K562 (cell line): ENCODE data around the gene DHX35. TPM values are rescaled to one million over a fixed set of nuclear protein-coding genes. Genes with fewer than 3 reads are reported as not detected.
A peak's percentile ranks its signal among the peaks of the same experiment; 100 is the strongest.

Experiments
- ARID3B ChIP-seq: fragments of 250-450 bp; sonication (Bioruptor Pico); IDR thresholded peaks from 2 replicates; pipeline ENCODE4 v1.4.0; 2020; ENCODE audit warnings: borderline replicate concordance
- CBFA2T2 ChIP-seq: fragments of 450-650 bp; conservative IDR thresholded peaks from 2 replicates; pipeline ENCODE4 v1.6.1; 2017; ENCODE audit warnings: mild to moderate bottlenecking
- FOXA3 ChIP-seq, 2 experiments: fragments of 450-650 bp in 1 of 2; sonication (generic) in 1 of 2; formaldehyde crosslinking; IDR thresholded peaks in 1 of 2; conservative IDR thresholded peaks in 1 of 2; 2 replicates each; pipeline versions ENCODE4 v1.4.0 to v1.8.0; 2020 to 2022; ENCODE audit warnings: mild to moderate bottlenecking in 2 of 2, missing genetic modification reagents in 1 of 2
- FOXP1 ChIP-seq: sonication (generic); formaldehyde crosslinking; IDR thresholded peaks from 2 replicates; pipeline ENCODE4 v1.8.0; 2022; ENCODE audit warnings: mild to moderate bottlenecking, missing genetic modification reagents
- HDAC1 ChIP-seq, 2 experiments: fragments of 450-650 bp; IDR thresholded peaks; 2 replicates each; pipeline ENCODE4 v1.6.1; 2016 to 2017; ENCODE audit warnings: inconsistent platforms in 1 of 2, mild to moderate bottlenecking in 1 of 2, moderate library complexity in 1 of 2
- HDAC2 ChIP-seq: fragments of 450-650 bp; IDR thresholded peaks from 2 replicates; pipeline ENCODE4 v1.6.1; 2016; ENCODE audit warnings: mild to moderate bottlenecking
- KLF16 ChIP-seq: IDR thresholded peaks from 2 replicates; pipeline ENCODE4 v1.6.1; 2016; ENCODE audit warnings: antibody characterized with exemption
- LARP7 ChIP-seq: fragments of 450-650 bp; IDR thresholded peaks from 2 replicates; pipeline ENCODE4 v1.6.1; 2016
- MEF2A ChIP-seq: IDR thresholded peaks from 2 replicates; pipeline ENCODE4 v1.6.1; 2011; ENCODE audit warnings: low read depth, mild to moderate bottlenecking, low read length, moderate library complexity; ENCODE audit not compliant: control insufficient read depth
- MIER1 ChIP-seq: fragments of 450-650 bp; IDR thresholded peaks from 2 replicates; pipeline ENCODE4 v1.6.1; 2016; ENCODE audit warnings: antibody characterized with exemption, mild to moderate bottlenecking, low read depth
- PHF8 ChIP-seq: fragments of 200-600 bp; sonication (generic); IDR thresholded peaks from 2 replicates; pipeline ENCODE4 v1.6.1; 2012; ENCODE audit warnings: mixed run types, mild to moderate bottlenecking, inconsistent platforms, low read length, moderate library complexity, borderline replicate concordance
- RAD21 ChIP-seq, 2 experiments: fragments of 250-450 bp in 1 of 2; fragments of 450-650 bp in 1 of 2; sonication (Bioruptor Pico) in 1 of 2; formaldehyde crosslinking in 1 of 2; IDR thresholded peaks in 1 of 2; conservative IDR thresholded peaks in 1 of 2; 2 replicates each; pipeline versions ENCODE4 v1.4.0 to v1.8.0; 2020 to 2022; ENCODE audit warnings: mild to moderate bottlenecking in 2 of 2, moderate library complexity in 1 of 2
- STAT5A ChIP-seq: IDR thresholded peaks from 2 replicates; pipeline ENCODE4 v1.6.1; 2012; ENCODE audit warnings: low read length, inconsistent platforms, borderline replicate concordance
- TFAP4 ChIP-seq: sonication (generic); formaldehyde crosslinking; IDR thresholded peaks from 2 replicates; pipeline ENCODE4 v1.8.0; 2022; ENCODE audit warnings: missing genetic modification reagents, mild to moderate bottlenecking, moderate library complexity, borderline replicate concordance
- XRCC4 ChIP-seq: IDR thresholded peaks from one replicate; pipeline ENCODE4 v1.6.1; 2011; ENCODE audit not compliant: insufficient read depth, insufficient read length; ENCODE audit errors: extremely low read depth
- ZBTB11 ChIP-seq, 3 experiments: fragments of 200-800 bp in 1 of 3; fragments of 250-450 bp in 1 of 3; fragments of 450-650 bp in 1 of 3; sonication (Bioruptor Pico) in 1 of 3; sonication (Bioruptor generic) in 1 of 3; formaldehyde crosslinking in 1 of 3; IDR thresholded peaks; 2 replicates each; pipeline versions ENCODE4 v1.6.1 to v1.8.0; 2016 to 2022; ENCODE audit warnings: mild to moderate bottlenecking in 2 of 3, missing genetic modification characterization in 2 of 3, missing compliant biosample characterization in 1 of 3, moderate library complexity in 1 of 3
- ZFP36 ChIP-seq: fragments of 150-350 bp; IDR thresholded peaks from 2 replicates; pipeline ENCODE4 v1.6.1; 2018; ENCODE audit warnings: low read length, low read depth; ENCODE audit not compliant: partially characterized antibody
- ZNF124 ChIP-seq: sonication (generic); formaldehyde crosslinking; IDR thresholded peaks from 2 replicates; pipeline ENCODE4 v1.8.1; 2022; ENCODE audit warnings: missing genetic modification reagents
- ZNF134 ChIP-seq: fragments of 250-450 bp; sonication (Bioruptor Pico); conservative IDR thresholded peaks from 2 replicates; pipeline ENCODE4 v1.4.0; 2020
- ZNF224 ChIP-seq: sonication (generic); formaldehyde crosslinking; IDR thresholded peaks from 2 replicates; pipeline ENCODE4 v1.8.0; 2022; ENCODE audit warnings: mild to moderate bottlenecking, missing genetic modification reagents
- ZNF316 ChIP-seq: fragments of 450-650 bp; IDR thresholded peaks from 2 replicates; pipeline ENCODE4 v1.6.1; 2016
- ZNF695 ChIP-seq: fragments of 450-650 bp; formaldehyde crosslinking; IDR thresholded peaks from 2 replicates; pipeline ENCODE4 v1.4.0; 2020; ENCODE audit warnings: mild to moderate bottlenecking, moderate library complexity
- polyA plus RNA-seq, 8 experiments: library from polyadenylated mRNA; depleted of rRNA in 4 of 8; stranded (reverse) in 5 of 8; unstranded in 3 of 8; fragments of >200 nt; fragmentation: Nextera tagmentation in 2 of 8; fragmentation: Illumina TruSeq in 1 of 8; extraction: Ambion mirVana in 2 of 8; extraction: Trizol in 1 of 8; gene quantifications; 2 replicates each; pipeline versions ENCODE4 v1.2.1 to v1.2.3, GENCODE V29; 2011 to 2014; ENCODE audit warnings: inconsistent platforms in 1 of 8, missing spikeins in 1 of 8
- total RNA-seq, 7 experiments: library from RNA; depleted of rRNA in 6 of 7; stranded (reverse); fragments of >200 nt in 6 of 7; fragmentation: Illumina TruSeq in 2 of 7; extraction: Trizol in 2 of 7; gene quantifications; 2 replicates each; pipeline versions ENCODE4 v1.2.1 to v1.2.3, GENCODE V29; 2011 to 2021; ENCODE audit warnings: low replicate concordance in 1 of 7

Gene DHX35
- total and polyA plus RNA-seq, 9 of the 15 experiments (the other 6 are each of a cell fraction or from before 2014, with no cell fraction given), result 6.5 to 25.6 (median 16.9) TPM

GRCh38 chr20:38962044-38962927 lies at the start of gene DHX35 (continued):
- no peak for TF ChIP-seq ZNF224 (CRISPR knock-in tag)
- no peak for TF ChIP-seq LARP7
- no peak for TF ChIP-seq ZNF316
- no peak for TF ChIP-seq XRCC4
- TF ChIP-seq STAT5A, result no peak
- 0 out of 6 replicates have a peak, but pooled peaks of 1 of the 3 experiments have one; percentile 15 for TF ChIP-seq ZBTB11 (CRISPR knock-in tag; IDR thresholded peaks at IDR 0.05)
- TF ChIP-seq FOXA3 (CRISPR knock-in tag; conservative IDR thresholded peaks at IDR 0.05 in 1 of 2, IDR thresholded peaks at IDR 0.05 in 1 of 2), result 0 out of 4 replicates have a peak, but pooled peaks of 1 of the 2 experiments have one; percentile 71
- TF ChIP-seq ARID3B (CRISPR knock-in tag), result no peak
- TF ChIP-seq FOXP1 (CRISPR knock-in tag), result peak; percentile 85; the same call in 1 of the 2 replicates
- TF ChIP-seq HDAC1 (IDR thresholded peaks at IDR 0.05), result peak in 1 of 2 experiments; percentile 89; a peak in 2 of 4 replicates
- no peak for TF ChIP-seq ZNF134
- peak; percentile 71 to 80 for TF ChIP-seq RAD21 (CRISPR knock-in tag; conservative IDR thresholded peaks at IDR 0.05 in 1 of 2, IDR thresholded peaks at IDR 0.05 in 1 of 2)
- peak; percentile 88 for TF ChIP-seq TFAP4 (CRISPR knock-in tag)
- no peak for TF ChIP-seq MEF2A
- TF ChIP-seq ZNF695, result no peak
- peak; percentile 97 for TF ChIP-seq CBFA2T2
- TF ChIP-seq MIER1, result no peak
- TF ChIP-seq KLF16, result no peak
- TF ChIP-seq HDAC2, result peak; percentile 63; the same call in 1 of the 2 replicates
- peak; percentile 72; the same call in 1 of the 2 replicates for TF ChIP-seq PHF8
- TF ChIP-seq ZFP36, result no peak
- no peak for TF ChIP-seq ZNF124 (CRISPR knock-in tag)
